K562 (cell line): ENCODE results near the gene OTULINL. TPM values are rescaled to one million over a fixed set of nuclear protein-coding genes. Genes with fewer than 3 reads are reported as not detected.

Experiments
- ATAC-seq: fragments of 200-7000 bp; cut with Tn5 transposase; 3 replicates; pipeline ENCODE4 v1.9.1; 2020; ENCODE audit warnings: moderate library complexity
- BruUV-seq: library from RNA; stranded (reverse); fragments of 400-500 nt; replicated peaks from 2 replicates; lab custom pipeline; 2021; lab: Mats Ljungman, UMichigan
- CTCF ChIA-PET: fragments of 300-600 bp; formaldehyde crosslinking; extraction: SDS; loops from one replicate; lab custom pipeline; 2021; ENCODE audit warnings: low intra/inter-chr PET ratio; lab: Yijun Ruan, JAX
- POLR2A ChIA-PET: fragments of 300-600, 350-650 bp; sonication (Branson Sonifier 250); formaldehyde crosslinking; extraction: SDS; loops from one replicate; lab custom pipeline; 2021; ENCODE audit warnings: antibody characterized with exemption, inconsistent platforms; lab: Yijun Ruan, JAX
- DNase-seq, 4 experiments: peaks; one replicate each; pipeline versions ENCODE4 v3.0.0 to v3.0.0-alpha.2; 2011 to 2018; ENCODE audit warnings: low spot score in 3 of 4, mixed read lengths in 3 of 4; ENCODE audit errors: extremely low read depth in 1 of 4
- FAIRE-seq: peaks from 2 replicates; lab custom pipeline; 2011; peaks lifted over from hg19 to GRCh38; lab: Jason Lieb, UNC
- H2AFZ ChIP-seq: 2 replicates; pipeline ENCODE4 v1.6.0; 2011; ENCODE audit warnings: low read depth, low read length, control low read depth, inconsistent platforms
- H3K27ac ChIP-seq: fragments of 200-600 bp; 3 replicates; pipeline ENCODE4 v1.8.0; 2011; ENCODE audit warnings: low read depth, mild to moderate bottlenecking, control low read depth, inconsistent platforms, low read length, moderate library complexity, mixed read lengths; ENCODE audit errors: extremely low read depth
- H3K27me3 ChIP-seq, 2 experiments: fragments of 300-600 bp in 1 of 2; 2 replicates in 1 of 2; 3 replicates in 1 of 2; pipeline versions ENCODE4 v1.6.0 to v1.8.0; 2011; ENCODE audit warnings: inconsistent platforms in 2 of 2, low read length in 2 of 2, mild to moderate bottlenecking in 1 of 2, mixed read lengths in 1 of 2, moderate library complexity in 1 of 2; ENCODE audit not compliant: control insufficient read depth in 2 of 2, insufficient read depth in 2 of 2
- H3K36me3 ChIP-seq: fragments of 300-600 bp; 3 replicates; pipeline ENCODE4 v1.8.0; 2011; ENCODE audit warnings: mild to moderate bottlenecking, low read length, inconsistent platforms; ENCODE audit not compliant: control insufficient read depth, insufficient read depth
- H3K4me1 ChIP-seq, 2 experiments: fragments of 200-600 bp in 1 of 2; replicated peaks in 1 of 2; 2 replicates in 1 of 2; 3 replicates in 1 of 2; pipeline versions ENCODE4 v1.5.1 to v1.8.0; 2011; ENCODE audit warnings: inconsistent platforms in 2 of 2, low read length in 2 of 2, mild to moderate bottlenecking in 1 of 2, mixed read lengths in 1 of 2, moderate library complexity in 1 of 2; ENCODE audit not compliant: control insufficient read depth in 2 of 2, insufficient read depth in 2 of 2
- H3K4me2 ChIP-seq: 2 replicates; pipeline ENCODE4 v1.6.1; 2011; ENCODE audit warnings: low read length, control low read depth, inconsistent platforms, mixed read lengths; ENCODE audit not compliant: insufficient read depth
- H3K4me3 ChIP-seq: fragments of 200-600 bp; sonication (generic), shearing (Covaris generic); 2 replicates; pipeline ENCODE4 v1.5.1; 2016; ENCODE audit warnings: control low read depth, inconsistent platforms
- H3K79me2 ChIP-seq: fragments of 200-600 bp; 3 replicates; pipeline ENCODE4 v1.8.0; 2011; ENCODE audit warnings: low read length, inconsistent platforms; ENCODE audit not compliant: control insufficient read depth, insufficient read depth
- H3K9ac ChIP-seq, 2 experiments: 2 replicates each; pipeline versions ENCODE4 v1.6.0 to v1.6.1; 2011; ENCODE audit warnings: low read depth in 2 of 2, low read length in 2 of 2, control low read depth in 1 of 2, inconsistent platforms in 1 of 2, mild to moderate bottlenecking in 1 of 2, mixed read lengths in 1 of 2; ENCODE audit not compliant: insufficient read depth in 1 of 2
- H3K9me1 ChIP-seq: one replicate; pipeline ENCODE4 v1.6.0; 2011; ENCODE audit warnings: inconsistent platforms, mild to moderate bottlenecking, low read length, moderate library complexity; ENCODE audit not compliant: control insufficient read depth, insufficient read depth
- H3K9me3 ChIP-seq: replicated peaks from 2 replicates; pipeline ENCODE4 v1.5.1; 2011; ENCODE audit warnings: low read depth, low read length, inconsistent platforms; ENCODE audit not compliant: control insufficient read depth, insufficient read depth
- H4K20me1 ChIP-seq: replicated peaks from 2 replicates; pipeline ENCODE4 v1.6.1; 2011; ENCODE audit warnings: low read length, inconsistent platforms, mixed read lengths; ENCODE audit not compliant: control insufficient read depth, insufficient read depth
- BRD9 ChIP-seq: fragments of 450-650 bp; IDR thresholded peaks from 2 replicates; pipeline ENCODE4 v1.6.1; 2018; ENCODE audit warnings: low read depth; ENCODE audit not compliant: partially characterized antibody
- CHCHD3 ChIP-seq: fragments of 250-450 bp; sonication (Bioruptor Pico); IDR thresholded peaks from 2 replicates; pipeline ENCODE4 v2.1.2; 2022; ENCODE audit warnings: mild to moderate bottlenecking
- CHD2 ChIP-seq: IDR thresholded peaks from 2 replicates; pipeline ENCODE4 v1.6.1; 2011; ENCODE audit warnings: low read depth, low read length
- CREBBP ChIP-seq: IDR thresholded peaks from one replicate; pipeline ENCODE4 v1.6.1; 2012; ENCODE audit warnings: low read depth, mild to moderate bottlenecking, control low read depth, inconsistent platforms, low read length
- EHMT2 ChIP-seq: fragments of 450-650 bp; IDR thresholded peaks from 2 replicates; pipeline ENCODE4 v1.6.1; 2018; ENCODE audit warnings: antibody characterized with exemption
- GABPB2 ChIP-seq: fragments of 250-450 bp; sonication (Bioruptor Pico); conservative IDR thresholded peaks from 2 replicates; pipeline ENCODE4 v1.5.1; 2021; ENCODE audit warnings: mild to moderate bottlenecking
- HMG20A ChIP-seq: fragments of 450-650 bp; formaldehyde crosslinking; conservative IDR thresholded peaks from 2 replicates; pipeline ENCODE4 v1.4.0; 2020; ENCODE audit warnings: mild to moderate bottlenecking, mixed read lengths
- MAFG ChIP-seq: fragments of 450-650 bp; conservative IDR thresholded peaks from 2 replicates; pipeline ENCODE4 v1.6.1; 2016; ENCODE audit warnings: missing genetic modification characterization, missing compliant biosample characterization
- NELFE ChIP-seq: IDR thresholded peaks from 2 replicates; pipeline ENCODE4 v1.6.1; 2011; ENCODE audit warnings: mild to moderate bottlenecking; ENCODE audit not compliant: insufficient read depth, insufficient read length
- NR4A1 ChIP-seq, 2 experiments: fragments of 250-450 bp in 1 of 2; fragments of 450-650 bp in 1 of 2; sonication (Bioruptor Pico) in 1 of 2; IDR thresholded peaks; 2 replicates each; pipeline versions ENCODE4 v1.4.0 to v1.6.1; 2016 to 2020; ENCODE audit warnings: mild to moderate bottlenecking in 2 of 2, missing compliant biosample characterization in 1 of 2, missing genetic modification characterization in 1 of 2, moderate library complexity in 1 of 2
- PCBP2 ChIP-seq: fragments of 200-400 bp; formaldehyde crosslinking; IDR thresholded peaks from 2 replicates; pipeline ENCODE4 v1.6.1; 2018; ENCODE audit warnings: low read length, low read depth, mild to moderate bottlenecking, moderate library complexity; ENCODE audit not compliant: poor library complexity, severe bottlenecking
- SAP30 ChIP-seq: fragments of 200-600 bp; sonication (generic); IDR thresholded peaks from 2 replicates; pipeline ENCODE4 v1.6.1; 2012; ENCODE audit warnings: borderline replicate concordance, low read depth, mild to moderate bottlenecking, moderate library complexity, low read length, control low read depth, inconsistent platforms; ENCODE audit not compliant: insufficient read depth, poor library complexity, severe bottlenecking
- TEAD1 ChIP-seq, 2 experiments: fragments of 450-650 bp in 1 of 2; sonication (generic) in 1 of 2; formaldehyde crosslinking; IDR thresholded peaks; 2 replicates each; pipeline versions ENCODE4 v1.4.0 to v1.8.0; 2020 to 2022; ENCODE audit warnings: mild to moderate bottlenecking in 2 of 2, missing genetic modification reagents in 1 of 2
- ZBTB17 ChIP-seq: fragments of 450-650 bp; formaldehyde crosslinking; IDR thresholded peaks from 2 replicates; pipeline ENCODE4 v1.4.0; 2020; ENCODE audit warnings: mild to moderate bottlenecking
- ZNF224 ChIP-seq: sonication (generic); formaldehyde crosslinking; IDR thresholded peaks from 2 replicates; pipeline ENCODE4 v1.8.0; 2022; ENCODE audit warnings: mild to moderate bottlenecking, missing genetic modification reagents
- ZNF253 ChIP-seq: fragments of 250-450 bp; sonication (Bioruptor Pico); conservative IDR thresholded peaks from 2 replicates; pipeline ENCODE4 v1.6.1; 2021; ENCODE audit warnings: mild to moderate bottlenecking
- ZNF408 ChIP-seq: fragments of 250-450 bp; sonication (Bioruptor Pico); IDR thresholded peaks from 2 replicates; pipeline ENCODE4 v1.4.0; 2020; ENCODE audit warnings: low read depth, mild to moderate bottlenecking, moderate library complexity
- ZNF644 ChIP-seq: fragments of 200-800 bp; sonication (Bioruptor generic); IDR thresholded peaks from 2 replicates; pipeline ENCODE4 v1.6.1; 2016; ENCODE audit warnings: low read depth, missing genetic modification characterization, missing compliant biosample characterization
- ZNF764 ChIP-seq: fragments of 250-450 bp; sonication (Bioruptor Pico); IDR thresholded peaks from 2 replicates; pipeline ENCODE4 v1.4.0; 2020; ENCODE audit warnings: low read depth, mild to moderate bottlenecking, moderate library complexity
- WGBS: fragments of 100-300 bp; shearing (Covaris generic); methylation state at CpG from one replicate; pipeline ENCODE4 v1.1.6; 2016; ENCODE audit warnings: low coverage, mixed read lengths; ENCODE audit not compliant: insufficient coverage; ENCODE audit errors: missing lambda C conversion rate; 5-methylcytosine and 5-hydroxymethylcytosine counted together
- in situ Hi-C: fragments of 300-500 bp; cut with MboI; formaldehyde crosslinking; loops from 4 replicates; pipeline ENCODE4 v1.15.0; 2018; ENCODE audit warnings: inconsistent platforms, mixed read lengths
- intact Hi-C: fragments of 100-400 bp; cut with micrococcal nuclease; formaldehyde crosslinking; loops from 2 replicates; pipeline ENCODE4 v1.14.2; 2022
- polyA plus RNA-seq, 8 experiments: library from polyadenylated mRNA; depleted of rRNA in 4 of 8; stranded (reverse) in 5 of 8; unstranded in 3 of 8; fragments of >200 nt; fragmentation: Nextera tagmentation in 2 of 8; fragmentation: Illumina TruSeq in 1 of 8; extraction: Ambion mirVana in 2 of 8; extraction: Trizol in 1 of 8; gene quantifications; 2 replicates each; pipeline versions ENCODE4 v1.2.1 to v1.2.3, GENCODE V29; 2011 to 2014; ENCODE audit warnings: inconsistent platforms in 1 of 8, missing spikeins in 1 of 8
- total RNA-seq, 7 experiments: library from RNA; depleted of rRNA in 6 of 7; stranded (reverse); fragments of >200 nt in 6 of 7; fragmentation: Illumina TruSeq in 2 of 7; extraction: Trizol in 2 of 7; gene quantifications; 2 replicates each; pipeline versions ENCODE4 v1.2.1 to v1.2.3, GENCODE V29; 2011 to 2021; ENCODE audit warnings: low replicate concordance in 1 of 7

OTULINL gene
- total and polyA plus RNA-seq, 9 of the 15 experiments (the other 6 are each of a cell fraction or from before 2014, with no cell fraction given): 0.13 to 0.18 TPM; not detected in 7

DNA sequence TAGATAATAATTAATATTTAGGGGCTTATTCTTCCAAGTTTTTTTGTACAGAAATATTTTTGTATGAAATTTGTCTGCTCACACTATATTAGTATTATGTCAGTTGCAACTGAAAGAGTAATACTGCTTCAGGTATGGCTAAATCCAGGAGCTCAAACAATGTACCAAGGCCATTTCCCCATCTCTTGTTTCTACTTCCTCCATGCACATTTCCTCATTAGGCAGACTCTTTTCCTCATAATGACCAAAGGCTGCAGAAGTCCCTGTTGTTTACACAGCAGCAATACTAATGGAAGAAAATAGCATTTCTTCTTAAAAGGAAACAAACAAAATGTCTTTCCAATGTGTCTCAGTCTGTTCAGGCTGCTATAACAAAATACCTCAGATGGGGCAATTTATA lies 9.2 kb upstream of the OTULINL start:
- no TSS peak for BruUV-seq
- Histone ChIP-seq H3K27me3 (peaks cover 0 to 4% of the 10 kb centered on the region in 2 experiments; a peak in 1 of 5 replicates), H3K79me2 (no peaks in the 10 kb centered on the region), H3K27ac (no peak overlapping the region), H3K9me3 (no peaks in the 10 kb centered on the region), H3K4me3 (no peak overlapping the region), H3K36me3 (no peaks in the 10 kb centered on the region), H4K20me1 (no peaks in the 10 kb centered on the region), H2AFZ (no peak overlapping the region), H3K9ac (no peak overlapping the region), H3K9me1 (no peaks in the 10 kb centered on the region), H3K4me2 (no peak overlapping the region), H3K4me1 (peaks cover 0 to 4% of the 10 kb centered on the region in 2 experiments; a peak in 1 of 5 replicates)
- no peak for ATAC-seq
- in situ Hi-C loops: no loop called here
- intact Hi-C loops: no loop called here
- no peak for DNase-seq
- no peak for FAIRE-seq
- POLR2A ChIA-PET: no interaction called here
- CTCF ChIA-PET: no interaction called here
- TF ChIP-seq CHD2: no peak
- no peak for TF ChIP-seq ZNF408 (CRISPR knock-in tag)
- no peak for TF ChIP-seq BRD9

DNA sequence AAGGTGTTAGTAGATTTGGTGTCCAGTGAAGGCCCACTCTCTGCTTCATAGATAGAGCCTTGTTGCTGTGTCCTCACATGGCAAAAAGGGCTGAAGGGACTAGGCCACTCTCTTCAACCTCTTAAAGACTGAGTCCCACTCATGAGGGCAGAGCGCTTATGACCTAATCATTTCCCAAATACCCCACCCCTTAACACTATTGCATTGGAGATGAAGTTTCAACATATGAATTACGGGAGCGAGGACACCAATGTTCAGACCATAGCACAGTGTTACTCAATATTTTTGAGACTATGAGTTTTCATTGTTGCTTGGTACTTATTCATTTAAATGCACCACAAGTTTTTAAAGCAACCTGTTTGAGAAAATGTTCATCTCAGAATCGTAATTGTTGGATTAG lies 8.8 kb upstream of the OTULINL start:
- POLR2A ChIA-PET: no interaction called here
- FAIRE-seq (no peak), ATAC-seq (no peak), DNase-seq (no peak)
- CTCF ChIA-PET: no interaction called here
- Histone ChIP-seq H4K20me1 (no peaks in the 10 kb centered on the region), H2AFZ (no peak overlapping the region), H3K27me3 (peaks cover 0 to 4% of the 10 kb centered on the region in 2 experiments; a peak in 1 of 5 replicates), H3K9ac (no peak overlapping the region), H3K4me2 (no peak overlapping the region), H3K9me1 (no peaks in the 10 kb centered on the region), H3K4me1 (peaks cover 0 to 6% of the 10 kb centered on the region in 2 experiments; a peak in 1 of 5 replicates), H3K36me3 (no peaks in the 10 kb centered on the region), H3K79me2 (no peaks in the 10 kb centered on the region), H3K9me3 (no peaks in the 10 kb centered on the region; the same call in 1 of the 2 replicates), H3K4me3 (no peak overlapping the region), H3K27ac (no peak overlapping the region)
- in situ Hi-C loops (no loop called here), intact Hi-C loops (no loop called here)
- no TSS peak for BruUV-seq
- 0% methylated on average over 4 of the region's 4 CpGs for WGBS
- no peak for TF ChIP-seq HMG20A (CRISPR knock-in tag)
- no peak for TF ChIP-seq ZNF253
- no peak for TF ChIP-seq NELFE
- no peak for TF ChIP-seq PCBP2
- no peak for TF ChIP-seq NR4A1 (CRISPR knock-in tag; IDR thresholded peaks at IDR 0.05)
- TF ChIP-seq NR4A1 (tag; IDR thresholded peaks at IDR 0.05): no peak
- TF ChIP-seq EHMT2: no peak
- no peak for TF ChIP-seq GABPB2
- TF ChIP-seq SAP30: no peak
- TF ChIP-seq MAFG (tag): no peak
- no peak for TF ChIP-seq ZNF764 (CRISPR knock-in tag)
- no peak for TF ChIP-seq CREBBP
- no peak for TF ChIP-seq ZNF224 (CRISPR knock-in tag)
- TF ChIP-seq ZNF644 (tag): no peak
- no peak for TF ChIP-seq TEAD1 (CRISPR knock-in tag; IDR thresholded peaks at IDR 0.05)
- TF ChIP-seq CHCHD3: no peak
- no peak for TF ChIP-seq ZBTB17
